Mucosa of descending colon (tissue), 3 donors: ENCODE results near the gene ADAM23. TPM values are rescaled to one million over a fixed set of nuclear protein-coding genes. Genes with fewer than 3 reads are reported as not detected.

Experiments
- ATAC-seq: fragments of 200-7000 bp; cut with Tn5 transposase; one replicate; pipeline ENCODE4 v1.9.1; 2020; ENCODE audit warnings: mild to moderate bottlenecking, moderate library complexity
- DNase-seq, 3 donors: peaks; one replicate each; pipeline ENCODE4 v3.0.0-alpha.2; 2020
- H3K36me3 ChIP-seq: fragments of 200-600 bp; one replicate; pipeline ENCODE4 v1.8.0; 2021; ENCODE audit warnings: low read depth, mild to moderate bottlenecking
- H3K4me1 ChIP-seq: fragments of 200-600 bp; one replicate; pipeline ENCODE4 v1.8.0; 2021; ENCODE audit warnings: low read depth, mild to moderate bottlenecking
- H3K4me3 ChIP-seq: fragments of 200-600 bp; one replicate; pipeline ENCODE4 v1.8.0; 2021; ENCODE audit warnings: mild to moderate bottlenecking
- H3K9me3 ChIP-seq: fragments of 200-600 bp; one replicate; pipeline ENCODE4 v1.8.0; 2021; ENCODE audit warnings: mild to moderate bottlenecking
- CTCF ChIP-seq: fragments of 200-600 bp; IDR thresholded peaks from one replicate; pipeline ENCODE4 v1.8.0; 2022; ENCODE audit warnings: antibody characterized with exemption, mild to moderate bottlenecking
- intact Hi-C, 2 donors: fragments of 100-400 bp; cut with DNase I in 1 of 2; cut with micrococcal nuclease in 1 of 2; formaldehyde crosslinking; loops; one replicate each; pipeline versions ENCODE4 v1.11.0 to v1.11.1; 2022; cut with DNase I, micrococcal nuclease
- total RNA-seq, 3 donors: library from RNA; stranded (reverse); fragmentation: NEBNext Ultra II Directional in 2 of 3; extraction: Animal tissue kit (Norgen Biotek cat#: 25700) in 2 of 3; gene quantifications; one replicate each; pipeline versions ENCODE4 v1.2.1 to v1.2.4, GENCODE V29; 2021 to 2023
- donor health status: DM: no; HTN: no; CAD: no; lungs with moderate emphysema.
- donor health status: DM: no; HTN: no; CAD: no.
- donor health status: DM: no; HTN: yes; CAD: no.

ADAM23 gene
- total RNA-seq, 3 donors from 2014 or later = 1.2 to 2.7 (median 1.4) TPM

- Histone ChIP-seq H3K36me3 (no peaks in the 10 kb centered on the region), H3K4me3 (no peak overlapping the region), H3K4me1 (no peaks in the 10 kb centered on the region), H3K9me3 (no peaks in the 10 kb centered on the region)
- intact Hi-C loops = no loop called here
- no peak for DNase-seq
- TF ChIP-seq CTCF = no peak
- no peak for ATAC-seq
These were observed 14.5 kb upstream of the ADAM23 start for GRCh38 chr2:206428783-206429182.

- Histone ChIP-seq H3K36me3 (no peaks in the 10 kb centered on the region), H3K4me1 (no peaks in the 10 kb centered on the region), H3K4me3 (no peak overlapping the region), H3K9me3 (no peaks in the 10 kb centered on the region)
- TF ChIP-seq CTCF = no peak
- DNase-seq (no peak), ATAC-seq (no peak)
- intact Hi-C loops = no loop called here
These were observed 12.9 kb upstream of the ADAM23 start for GRCh38 chr2:206430452-206430851.

- intact Hi-C loops = no loop called here
- Histone ChIP-seq H3K36me3 (no peaks in the 10 kb centered on the region), H3K9me3 (no peaks in the 10 kb centered on the region), H3K4me1 (no peaks in the 10 kb centered on the region), H3K4me3 (no peak overlapping the region)
- ATAC-seq (no peak), DNase-seq (no peak)
- no peak for TF ChIP-seq CTCF
These were observed 11.9 kb upstream of the ADAM23 start for GRCh38 chr2:206431439-206431838.

DNA sequence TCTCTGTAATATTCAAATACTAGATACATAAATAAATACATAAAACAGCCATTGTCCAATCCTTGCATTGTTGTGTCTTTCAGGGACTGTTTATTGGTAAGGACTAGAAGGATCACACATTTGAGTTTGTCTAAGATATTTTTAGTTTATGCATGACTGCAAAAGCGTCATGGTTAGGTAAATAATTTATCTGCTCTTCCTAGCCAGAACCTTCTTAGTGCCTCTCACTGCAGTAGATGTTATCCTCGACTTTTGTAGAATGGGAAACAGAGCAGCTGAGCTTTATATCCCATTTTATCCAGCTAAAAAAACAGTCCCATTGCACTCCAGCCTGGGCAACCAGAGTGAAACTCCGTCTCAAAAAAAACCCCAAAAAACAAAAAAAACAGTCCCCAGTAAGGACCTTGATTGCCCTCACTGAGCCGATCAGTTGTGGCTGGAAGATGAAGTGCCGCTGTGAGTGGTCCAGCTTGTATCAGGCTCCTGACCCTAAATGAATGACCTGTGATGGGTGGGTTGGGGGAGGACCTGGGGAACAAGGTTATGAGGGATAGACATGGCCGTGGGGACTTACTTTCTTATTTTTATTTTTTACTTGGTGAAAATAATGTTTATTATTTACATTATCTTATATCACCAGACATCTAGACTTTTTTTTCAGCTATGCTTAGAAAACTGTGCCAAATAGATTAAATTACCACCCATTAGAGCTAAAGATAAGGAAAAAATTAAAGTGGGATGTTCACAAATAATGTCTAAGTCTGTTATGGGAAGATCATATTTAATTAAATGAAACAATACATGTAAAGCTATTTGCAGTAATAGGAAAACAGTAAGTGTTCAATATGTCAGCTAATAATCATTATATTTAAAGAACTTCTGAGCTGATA, 10.9 kb upstream of the ADAM23 start:
- ATAC-seq (no peak), DNase-seq (no peak)
- intact Hi-C loops = no loop called here
- Histone ChIP-seq H3K4me3 (no peak overlapping the region), H3K9me3 (no peaks in the 10 kb centered on the region), H3K36me3 (no peaks in the 10 kb centered on the region), H3K4me1 (no peaks in the 10 kb centered on the region)
- no peak for TF ChIP-seq CTCF

- no peak for DNase-seq
- no peak for ATAC-seq
- TF ChIP-seq CTCF = no peak
- no peak overlapping the region for H3K4me3 ChIP-seq
- no peaks in the 10 kb centered on the region for H3K36me3 ChIP-seq
- no peaks in the 10 kb centered on the region for H3K9me3 ChIP-seq
- no peaks in the 10 kb centered on the region for H3K4me1 ChIP-seq
- intact Hi-C loops = no loop called here
These were observed 10.1 kb upstream of the ADAM23 start for GRCh38 chr2:206433190-206433589.
